GM12801 (cell line): ENCODE results near the gene ZMYND8.

Source experiments
- TF ChIP-seq, protein P1 (sequence below): IDR thresholded peaks from one replicate; pipeline ENCODE4 v1.5.1; 2011; ENCODE audit warnings: control low read depth; ENCODE audit not compliant: insufficient read length; ENCODE audit errors: extremely low read depth

The ZMYND8 gene

DNA sequence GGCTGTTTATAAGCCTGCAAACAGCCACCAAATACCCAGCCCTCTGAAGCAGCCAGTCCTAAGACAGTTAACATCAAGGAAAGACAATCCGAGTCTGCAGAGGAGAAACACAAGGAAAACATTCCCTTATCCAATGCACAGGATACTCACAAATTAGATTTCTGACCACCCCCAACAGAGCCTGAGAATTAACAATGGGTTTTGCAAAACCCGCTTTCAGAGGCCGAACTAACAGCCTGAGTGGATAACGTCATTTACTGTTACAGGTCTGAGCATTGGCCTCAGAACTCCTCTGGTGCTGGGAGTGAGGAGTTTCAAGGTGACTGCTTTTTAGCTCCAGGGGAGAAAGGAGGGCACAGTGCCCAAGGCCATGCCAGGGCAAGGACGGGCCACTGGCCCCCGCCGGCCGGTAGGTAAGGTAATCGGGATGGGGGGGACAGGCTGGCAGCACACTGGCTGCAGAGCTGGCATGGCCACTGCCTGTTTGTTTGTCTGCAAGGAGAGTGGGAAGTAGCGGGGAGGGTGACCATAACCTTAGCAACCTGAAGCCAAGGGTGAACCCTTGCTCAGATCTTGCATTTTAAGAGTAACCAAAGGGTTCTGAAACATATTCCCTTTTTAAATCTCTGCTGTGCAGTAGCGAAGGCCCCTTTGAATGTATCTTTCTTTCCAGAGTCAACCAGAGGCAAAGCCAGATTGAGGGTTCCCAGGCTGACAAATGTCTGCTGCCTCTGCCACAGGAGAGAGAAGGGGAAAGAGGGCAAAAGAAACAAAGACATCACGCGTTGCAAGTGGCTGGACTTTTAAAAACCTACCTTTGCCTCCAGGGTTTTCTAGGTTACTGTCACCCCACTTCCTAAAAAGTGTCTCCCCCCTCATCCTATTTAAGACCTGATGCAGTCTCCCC lies 3.9 kb downstream of the ZMYND8 start:
- TF ChIP-seq, protein P1, sequence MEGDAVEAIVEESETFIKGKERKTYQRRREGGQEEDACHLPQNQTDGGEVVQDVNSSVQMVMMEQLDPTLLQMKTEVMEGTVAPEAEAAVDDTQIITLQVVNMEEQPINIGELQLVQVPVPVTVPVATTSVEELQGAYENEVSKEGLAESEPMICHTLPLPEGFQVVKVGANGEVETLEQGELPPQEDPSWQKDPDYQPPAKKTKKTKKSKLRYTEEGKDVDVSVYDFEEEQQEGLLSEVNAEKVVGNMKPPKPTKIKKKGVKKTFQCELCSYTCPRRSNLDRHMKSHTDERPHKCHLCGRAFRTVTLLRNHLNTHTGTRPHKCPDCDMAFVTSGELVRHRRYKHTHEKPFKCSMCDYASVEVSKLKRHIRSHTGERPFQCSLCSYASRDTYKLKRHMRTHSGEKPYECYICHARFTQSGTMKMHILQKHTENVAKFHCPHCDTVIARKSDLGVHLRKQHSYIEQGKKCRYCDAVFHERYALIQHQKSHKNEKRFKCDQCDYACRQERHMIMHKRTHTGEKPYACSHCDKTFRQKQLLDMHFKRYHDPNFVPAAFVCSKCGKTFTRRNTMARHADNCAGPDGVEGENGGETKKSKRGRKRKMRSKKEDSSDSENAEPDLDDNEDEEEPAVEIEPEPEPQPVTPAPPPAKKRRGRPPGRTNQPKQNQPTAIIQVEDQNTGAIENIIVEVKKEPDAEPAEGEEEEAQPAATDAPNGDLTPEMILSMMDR, result no peak

DNA sequence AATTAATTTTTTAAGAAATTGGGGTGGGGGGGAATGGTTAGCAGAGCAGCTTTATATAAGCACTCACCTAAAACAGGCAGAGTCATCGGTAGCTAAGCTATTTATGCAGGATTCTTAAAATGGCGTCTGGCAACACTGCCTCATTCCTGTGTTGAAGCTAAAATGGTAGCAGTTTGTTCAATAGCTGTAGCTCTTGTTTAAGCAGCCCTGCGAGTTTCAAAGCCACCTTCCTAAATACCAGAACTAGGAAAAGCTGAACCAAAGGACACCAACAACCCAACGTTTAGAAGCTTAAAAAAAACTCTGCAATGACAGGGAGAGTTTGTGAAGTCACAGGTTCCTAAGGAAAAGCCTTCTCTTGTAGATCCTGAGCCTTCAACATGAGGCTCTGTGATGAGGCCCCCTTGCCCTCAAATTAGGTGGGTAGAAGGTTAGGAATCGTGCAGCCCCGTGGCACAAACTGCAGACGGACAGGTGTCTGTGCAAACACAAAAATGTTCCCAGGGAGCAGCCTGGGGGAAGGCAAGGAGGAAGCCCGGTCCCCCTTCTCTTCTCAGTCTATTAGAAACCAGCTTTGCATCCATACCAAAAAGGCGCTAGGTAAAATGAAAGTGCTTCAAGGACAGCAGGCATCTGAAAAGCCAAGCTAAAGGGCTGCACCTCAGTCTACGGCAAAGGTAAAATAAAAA lies 4.7 kb downstream of the ZMYND8 start:
- TF ChIP-seq, protein P1, result no peak

DNA sequence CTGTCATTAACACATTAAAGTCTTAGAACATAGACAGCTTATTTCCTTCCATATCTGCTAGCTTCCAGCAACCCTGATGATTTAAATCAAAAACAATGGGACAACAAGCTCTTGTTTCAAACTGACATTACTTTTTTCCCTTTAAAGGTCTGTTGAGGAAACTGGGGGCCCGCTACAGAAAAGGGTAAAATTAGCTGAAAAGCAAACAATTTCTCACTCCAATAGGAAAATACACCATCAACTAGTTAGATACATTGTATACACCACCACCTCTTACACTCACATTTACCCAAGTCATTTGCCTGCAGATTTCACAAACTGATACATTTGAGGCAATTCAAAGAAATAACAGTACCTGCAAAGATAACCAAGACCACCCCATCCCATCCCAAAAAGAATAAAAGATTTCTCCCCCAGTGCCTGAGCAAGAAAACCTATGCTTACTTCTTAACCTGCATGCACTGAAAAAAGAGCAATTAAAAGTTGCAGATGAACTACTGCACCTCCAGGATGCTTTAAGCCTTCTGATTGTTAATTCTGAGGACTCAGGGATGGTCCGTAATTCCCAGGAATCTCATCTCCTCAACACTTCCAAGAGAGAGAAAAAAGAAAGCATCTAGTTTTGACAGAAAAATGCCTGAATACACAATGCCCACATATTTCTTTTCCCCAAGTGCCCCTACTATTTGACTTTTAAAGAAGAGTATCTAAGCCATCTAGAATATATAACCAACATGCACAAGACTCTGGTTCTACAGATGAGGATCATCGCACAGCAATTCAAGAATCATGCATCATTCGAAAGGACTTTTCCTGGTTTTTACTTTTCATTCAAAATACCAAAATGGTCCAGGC lies 5.6 kb downstream of the ZMYND8 start:
- TF ChIP-seq, protein P1, result no peak

DNA sequence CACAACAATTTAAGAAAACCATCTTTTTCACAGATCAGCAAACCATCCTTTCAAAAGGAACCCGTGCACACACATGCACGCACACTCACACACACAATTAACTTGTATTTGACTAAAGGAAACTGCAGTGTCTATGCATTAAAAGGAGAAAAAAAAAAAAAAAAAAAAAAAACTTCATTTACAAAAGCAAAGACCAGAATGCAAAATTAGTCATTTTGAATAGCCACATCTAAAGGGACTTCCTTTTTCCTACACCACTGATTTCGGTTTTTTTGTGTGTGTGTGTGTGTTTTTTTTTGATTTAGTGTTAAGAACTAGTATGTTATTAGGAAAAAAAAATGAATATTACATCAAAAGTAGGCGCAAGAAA lies 6.3 kb downstream of the ZMYND8 start:
- TF ChIP-seq, protein P1, result no peak

DNA sequence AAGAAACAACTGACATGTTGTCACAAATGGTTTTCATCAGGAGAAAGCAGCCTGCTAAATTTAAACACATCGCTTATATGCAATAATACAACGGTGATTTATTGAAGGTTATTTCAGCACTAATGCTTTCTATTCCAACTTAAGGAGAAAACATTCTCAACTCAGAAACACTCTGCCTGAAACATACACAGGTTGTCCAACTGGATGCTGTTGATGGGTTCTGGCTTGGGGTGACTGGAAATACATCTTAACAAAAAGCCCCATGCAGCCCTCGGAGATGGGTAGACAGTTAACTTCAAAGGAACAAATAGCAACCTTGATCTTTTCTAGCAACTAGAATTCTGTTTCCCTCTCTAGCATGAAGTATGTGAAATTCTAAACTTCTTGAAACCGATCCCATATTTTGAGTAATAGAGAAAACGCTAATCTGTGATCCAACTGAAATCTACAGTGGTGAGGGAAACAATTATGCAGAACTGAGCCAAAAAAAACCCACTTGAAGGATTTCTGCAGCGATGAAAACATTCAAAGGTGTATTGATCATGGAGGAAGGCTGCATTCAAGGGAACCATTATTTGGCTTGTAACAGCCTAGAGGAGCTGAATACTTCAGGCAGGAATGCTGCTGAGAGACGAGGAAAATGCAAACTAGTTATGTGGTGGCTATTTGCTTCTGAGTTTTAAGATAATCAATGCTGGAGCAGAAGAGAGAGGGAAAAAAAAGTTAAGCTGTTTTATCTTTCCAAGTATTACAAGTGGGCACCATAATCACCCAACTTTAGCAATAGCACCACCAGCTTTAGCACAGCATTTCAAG lies 6.9 kb downstream of the ZMYND8 start:
- TF ChIP-seq, protein P1, result no peak

DNA sequence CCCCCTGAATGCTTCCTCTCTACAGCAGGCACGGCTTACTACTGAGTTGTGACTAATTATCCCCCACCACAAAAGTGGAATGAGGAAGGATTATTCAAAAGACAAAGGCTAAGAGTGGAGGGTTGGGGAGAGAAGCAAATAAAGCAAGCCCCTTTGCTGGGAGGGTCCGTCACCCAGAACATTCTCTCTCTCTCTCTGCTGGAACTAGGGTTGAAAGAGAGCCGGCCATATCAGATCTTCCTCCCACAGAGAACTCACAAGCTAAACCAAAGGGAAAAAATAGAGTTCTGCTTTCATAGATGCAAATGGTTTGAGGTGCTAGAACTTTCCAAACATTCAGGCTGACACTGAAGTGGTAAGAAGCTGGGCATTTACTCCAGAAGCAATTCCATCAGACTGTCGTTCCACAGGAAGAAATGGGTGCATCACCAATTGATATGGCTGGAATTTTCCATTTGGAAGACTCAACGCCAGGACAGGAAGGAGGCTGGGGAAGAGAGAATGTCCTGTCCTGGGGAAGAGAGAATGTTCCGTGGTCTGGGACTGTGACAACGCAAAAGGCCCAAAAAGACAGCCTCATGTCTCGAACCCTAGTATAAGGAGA lies 7.9 kb downstream of the ZMYND8 start:
- TF ChIP-seq, protein P1, result no peak
